Thyroid gland (tissue), 4 donors: ENCODE results near the gene DCP1B. TPM values are rescaled to one million over a fixed set of nuclear protein-coding genes. Genes with fewer than 3 reads are reported as not detected.

ENCODE experiments used
- DNase-seq, 2 donors: peaks; one replicate each; pipeline ENCODE4 v3.0.0-alpha.2; 2019
- H3K27ac ChIP-seq, 3 donors: fragments of 200-600 bp; sonication (generic); 1 replicate in 2 of 3; 2 replicates in 1 of 3; pipeline ENCODE4 v1.5.1; 2016 to 2019; ENCODE audit warnings: mild to moderate bottlenecking in 1 of 3, moderate library complexity in 1 of 3
- H3K27me3 ChIP-seq: fragments of 200-600 bp; sonication (generic); one replicate; pipeline ENCODE4 v1.5.1; 2019
- H3K36me3 ChIP-seq, 2 donors: fragments of 200-600 bp; sonication (generic); one replicate each; pipeline ENCODE4 v1.5.1; 2016 to 2019
- H3K4me1 ChIP-seq, 2 donors: fragments of 200-600 bp; sonication (generic); one replicate each; pipeline ENCODE4 v1.5.1; 2017 to 2019
- H3K4me3 ChIP-seq, 3 donors: fragments of 200-600 bp; sonication (generic); replicated peaks in 1 of 3; 1 replicate in 2 of 3; 2 replicates in 1 of 3; pipeline ENCODE4 v1.5.1; 2016; ENCODE audit warnings: mild to moderate bottlenecking in 1 of 3
- H3K9me3 ChIP-seq: fragments of 200-600 bp; sonication (generic); one replicate; pipeline ENCODE4 v1.5.1; 2017
- POLR2A ChIP-seq, 2 donors: fragments of 450-650 bp; IDR thresholded peaks; one replicate each; pipeline ENCODE4 v1.6.1; 2017; ENCODE audit warnings: antibody characterized with exemption in 2 of 2, mild to moderate bottlenecking in 2 of 2, moderate library complexity in 1 of 2
- WGBS, 2 donors: methylation state at CpG; one replicate each; pipeline ENCODE4 v1.1.5; 2017; 5-methylcytosine and 5-hydroxymethylcytosine counted together
- intact Hi-C: fragments of 100-400 bp; cut with DNase I; formaldehyde crosslinking; loops from one replicate; pipeline ENCODE4 v1.15.1; 2023
- total RNA-seq, 4 donors: library from RNA; depleted of rRNA; stranded (reverse); fragments of >200 nt; gene quantifications; one replicate each; pipeline ENCODE4 v1.2.3, GENCODE V29; 2016
- TF ChIP-seq, protein P1 (sequence below), 6 experiments: fragments of 200-600 bp in 3 of 6; fragments of 450-650 bp in 3 of 6; sonication (generic) in 3 of 6; IDR thresholded peaks; one replicate each; pipeline ENCODE4 v1.5.1; 2016 to 2019; ENCODE audit warnings: antibody characterized with exemption in 6 of 6, mild to moderate bottlenecking in 2 of 6, inconsistent platforms in 1 of 6, moderate library complexity in 1 of 6

The DCP1B gene
- total RNA-seq, 4 donors from 2014 or later, result 20.1 to 22.9 (median 21.1) TPM

- intact Hi-C loops, result no loop called here
- no peak for DNase-seq
- 72 to 85% methylated on average over 2 of the region's 2 CpGs for WGBS, 2 donors
- no peaks in the 10 kb centered on the region for H3K9me3 ChIP-seq
- TF ChIP-seq, protein P1, sequence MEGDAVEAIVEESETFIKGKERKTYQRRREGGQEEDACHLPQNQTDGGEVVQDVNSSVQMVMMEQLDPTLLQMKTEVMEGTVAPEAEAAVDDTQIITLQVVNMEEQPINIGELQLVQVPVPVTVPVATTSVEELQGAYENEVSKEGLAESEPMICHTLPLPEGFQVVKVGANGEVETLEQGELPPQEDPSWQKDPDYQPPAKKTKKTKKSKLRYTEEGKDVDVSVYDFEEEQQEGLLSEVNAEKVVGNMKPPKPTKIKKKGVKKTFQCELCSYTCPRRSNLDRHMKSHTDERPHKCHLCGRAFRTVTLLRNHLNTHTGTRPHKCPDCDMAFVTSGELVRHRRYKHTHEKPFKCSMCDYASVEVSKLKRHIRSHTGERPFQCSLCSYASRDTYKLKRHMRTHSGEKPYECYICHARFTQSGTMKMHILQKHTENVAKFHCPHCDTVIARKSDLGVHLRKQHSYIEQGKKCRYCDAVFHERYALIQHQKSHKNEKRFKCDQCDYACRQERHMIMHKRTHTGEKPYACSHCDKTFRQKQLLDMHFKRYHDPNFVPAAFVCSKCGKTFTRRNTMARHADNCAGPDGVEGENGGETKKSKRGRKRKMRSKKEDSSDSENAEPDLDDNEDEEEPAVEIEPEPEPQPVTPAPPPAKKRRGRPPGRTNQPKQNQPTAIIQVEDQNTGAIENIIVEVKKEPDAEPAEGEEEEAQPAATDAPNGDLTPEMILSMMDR (IDR thresholded peaks at IDR 0.05), result no peak
- H3K4me1 ChIP-seq, result no peaks in the 10 kb centered on the region
- H3K27ac ChIP-seq, result no peak overlapping the region
- no peaks in the 10 kb centered on the region for H3K27me3 ChIP-seq
- H3K4me3 ChIP-seq, result no peak overlapping the region
- H3K36me3 ChIP-seq, result no peaks in the 10 kb centered on the region
Observed at GRCh38 chr12:1993341-1993740, 10.9 kb downstream of the DCP1B start.

- TF ChIP-seq POLR2A (IDR thresholded peaks at IDR 0.05), result no peak
- TF ChIP-seq, protein P1 (IDR thresholded peaks at IDR 0.05), result no peak
- H3K9me3 ChIP-seq, result no peaks in the 10 kb centered on the region
- no peak for DNase-seq
- intact Hi-C loops, result no loop called here
- H3K4me1 ChIP-seq, result no peaks in the 10 kb centered on the region
- 86 to 97% methylated on average over 3 of the region's 3 CpGs for WGBS, 2 donors
- no peaks in the 10 kb centered on the region for H3K36me3 ChIP-seq
- H3K27me3 ChIP-seq, result no peaks in the 10 kb centered on the region
- no peak overlapping the region for H3K4me3 ChIP-seq
- no peak overlapping the region for H3K27ac ChIP-seq
Observed at GRCh38 chr12:1992732-1993131, 11.5 kb downstream of the DCP1B start.

- 95 to 96% methylated on average over 4 of the region's 4 CpGs for WGBS, 2 donors
Observed at GRCh38 chr12:1989111-1989510, 15.1 kb downstream of the DCP1B start.

DNA sequence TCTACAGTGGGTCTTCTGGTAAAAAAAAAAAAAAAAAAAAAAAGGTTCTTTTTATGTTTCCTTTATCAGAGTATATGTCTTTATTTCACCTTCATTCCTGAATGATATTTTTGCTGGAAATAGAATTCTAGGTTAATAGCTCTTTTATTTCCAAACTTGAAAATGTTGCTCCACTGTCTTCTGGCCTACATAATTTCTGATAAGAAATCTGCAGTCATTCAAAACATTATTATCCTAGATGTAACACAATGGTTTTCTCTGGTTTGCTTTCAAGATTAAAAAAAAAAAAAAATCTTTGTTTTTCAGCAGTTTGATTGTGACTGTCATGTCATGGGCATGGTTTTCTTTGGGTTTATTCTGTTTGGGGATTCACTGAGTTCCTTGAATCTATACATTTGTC is 19.5 kb downstream of the DCP1B start:
- Histone ChIP-seq H3K36me3 (no peaks in the 10 kb centered on the region), H3K4me1 (no peaks in the 10 kb centered on the region), H3K9me3 (no peaks in the 10 kb centered on the region), H3K27ac (no peak overlapping the region), H3K4me3 (no peak overlapping the region), H3K27me3 (no peaks in the 10 kb centered on the region)
- intact Hi-C loops, result no loop called here
- no peak for DNase-seq
- TF ChIP-seq, protein P1 (IDR thresholded peaks at IDR 0.05), result no peak
- no peak for TF ChIP-seq POLR2A (IDR thresholded peaks at IDR 0.05)

More at GRCh38 chr12:1989111-1989510, 15.1 kb downstream of the DCP1B start:
- TF ChIP-seq, protein P1 (IDR thresholded peaks at IDR 0.05), result no peak
- no peak for TF ChIP-seq POLR2A (IDR thresholded peaks at IDR 0.05)
- no peaks in the 10 kb centered on the region for H3K27me3 ChIP-seq
- H3K4me1 ChIP-seq, result no peaks in the 10 kb centered on the region
- no peak overlapping the region for H3K4me3 ChIP-seq
- intact Hi-C loops, result no loop called here
- no peak for DNase-seq
- H3K9me3 ChIP-seq, result no peaks in the 10 kb centered on the region
- no peaks in the 10 kb centered on the region for H3K36me3 ChIP-seq
- no peak overlapping the region for H3K27ac ChIP-seq

DNA sequence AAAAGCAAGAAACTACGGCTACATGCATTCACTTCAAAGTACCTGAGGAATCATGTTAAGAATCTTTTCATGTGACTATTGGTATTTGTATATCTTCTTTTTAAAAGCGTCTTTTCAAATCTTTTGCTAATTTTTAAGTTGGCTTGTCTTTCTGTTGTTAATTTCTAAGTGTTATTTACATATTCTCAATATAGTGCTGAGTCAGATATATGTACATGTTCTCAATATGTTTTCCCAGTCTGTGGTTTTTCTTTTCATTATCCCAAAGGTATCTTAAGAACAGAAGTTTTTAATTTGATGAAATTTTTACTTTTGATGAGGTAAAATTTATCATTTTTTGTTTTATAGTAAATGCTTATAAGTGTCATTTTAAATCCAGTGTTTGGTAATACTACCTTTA is 24.0 kb downstream of the DCP1B start:
- intact Hi-C loops, result no loop called here
- Histone ChIP-seq H3K27ac (no peak overlapping the region), H3K9me3 (no peaks in the 10 kb centered on the region), H3K4me3 (no peak overlapping the region), H3K4me1 (peaks cover 0 to 12% of the 10 kb centered on the region in 2 donors), H3K36me3 (no peaks in the 10 kb centered on the region), H3K27me3 (no peaks in the 10 kb centered on the region)
- no peak for DNase-seq
- WGBS, 2 donors, result 93 to 99% methylated on average over 2 of the region's 2 CpGs
- TF ChIP-seq POLR2A (IDR thresholded peaks at IDR 0.05), result no peak
- TF ChIP-seq, protein P1 (IDR thresholded peaks at IDR 0.05), result no peak
